Pulmonary artery endothelial cell (primary cell): ENCODE results near the gene YPEL2. TPM values are rescaled to one million over a fixed set of nuclear protein-coding genes. Genes with fewer than 3 reads are reported as not detected.

ENCODE experiments used
- DNase-seq: peaks from one replicate; pipeline ENCODE4 v3.0.0-alpha.2; 2011; ENCODE audit warnings: low read depth, low spot score
- total RNA-seq: library from RNA; depleted of rRNA; stranded (reverse); fragments of >200 nt; gene quantifications from 2 replicates; pipeline ENCODE4 v1.2.3, GENCODE V29; 2014

The YPEL2 gene
- total RNA-seq, 1 donor from 2014 or later = 29.9 TPM

- DNase-seq = no peak
Observed at GRCh38 chr17:59356543-59357218, 25.2 kb downstream of the YPEL2 start.

DNA sequence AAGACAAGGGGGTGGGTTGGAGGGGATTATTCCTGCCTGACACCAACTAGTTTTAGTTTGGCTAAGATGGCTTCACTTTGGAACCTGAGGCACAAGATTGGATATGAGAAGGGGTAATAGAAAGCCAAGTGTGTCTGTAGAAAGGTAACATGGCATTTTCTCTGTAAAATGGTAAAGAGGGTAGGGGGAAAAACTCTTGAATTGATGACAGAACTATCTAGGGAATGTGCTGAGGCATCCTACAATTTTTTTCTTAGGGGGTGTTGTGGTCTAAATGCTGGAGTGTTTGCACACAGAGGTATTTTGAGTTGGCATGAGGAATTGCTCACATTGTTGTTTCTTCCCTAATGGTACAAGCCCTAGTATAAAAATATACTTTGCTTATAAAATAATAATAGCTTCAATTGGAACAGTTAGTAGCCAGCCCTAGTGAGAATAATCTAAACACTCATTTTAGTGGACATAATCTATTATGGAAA is 25.8 kb downstream of the YPEL2 start:
- no peak for DNase-seq

DNA sequence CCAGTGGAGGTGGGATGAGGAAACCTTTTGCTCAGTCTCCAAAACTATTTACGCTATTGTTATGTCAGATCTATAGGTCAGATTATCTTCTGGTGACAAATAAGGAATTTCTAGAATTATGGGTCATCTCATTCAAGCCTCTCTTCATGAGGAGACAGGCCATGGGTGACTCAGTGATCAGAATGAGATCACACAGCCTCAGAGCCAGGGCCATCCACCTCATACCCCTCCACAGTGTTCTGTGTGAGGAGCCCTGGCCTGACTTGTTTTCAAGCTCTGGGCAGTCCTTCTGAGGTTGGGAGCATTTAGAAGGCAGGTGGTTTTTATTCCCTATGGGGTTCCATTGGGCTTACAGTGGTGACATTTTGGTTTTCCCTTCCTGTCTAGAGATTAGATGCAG is 26.5 kb downstream of the YPEL2 start:
- no peak for DNase-seq

DNA sequence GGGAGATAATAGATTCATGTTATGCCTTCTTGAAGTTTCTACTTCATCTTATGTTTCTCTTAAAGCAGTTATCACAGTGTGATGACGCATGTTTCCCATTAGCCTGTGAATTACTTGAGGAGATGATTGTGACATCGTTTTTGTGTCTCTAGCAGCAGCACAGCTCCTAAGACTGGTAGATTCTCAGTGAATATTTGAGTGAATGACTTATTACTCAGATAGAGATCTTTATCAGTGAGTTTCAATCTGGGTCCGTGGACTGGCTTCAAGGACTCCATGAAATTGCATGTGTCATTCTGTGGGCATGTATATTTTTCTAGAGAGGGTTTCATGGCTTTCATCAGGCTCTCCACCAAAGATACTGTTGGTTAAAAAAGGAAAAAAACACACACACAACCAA is 29.9 kb downstream of the YPEL2 start:
- no peak for DNase-seq

DNA sequence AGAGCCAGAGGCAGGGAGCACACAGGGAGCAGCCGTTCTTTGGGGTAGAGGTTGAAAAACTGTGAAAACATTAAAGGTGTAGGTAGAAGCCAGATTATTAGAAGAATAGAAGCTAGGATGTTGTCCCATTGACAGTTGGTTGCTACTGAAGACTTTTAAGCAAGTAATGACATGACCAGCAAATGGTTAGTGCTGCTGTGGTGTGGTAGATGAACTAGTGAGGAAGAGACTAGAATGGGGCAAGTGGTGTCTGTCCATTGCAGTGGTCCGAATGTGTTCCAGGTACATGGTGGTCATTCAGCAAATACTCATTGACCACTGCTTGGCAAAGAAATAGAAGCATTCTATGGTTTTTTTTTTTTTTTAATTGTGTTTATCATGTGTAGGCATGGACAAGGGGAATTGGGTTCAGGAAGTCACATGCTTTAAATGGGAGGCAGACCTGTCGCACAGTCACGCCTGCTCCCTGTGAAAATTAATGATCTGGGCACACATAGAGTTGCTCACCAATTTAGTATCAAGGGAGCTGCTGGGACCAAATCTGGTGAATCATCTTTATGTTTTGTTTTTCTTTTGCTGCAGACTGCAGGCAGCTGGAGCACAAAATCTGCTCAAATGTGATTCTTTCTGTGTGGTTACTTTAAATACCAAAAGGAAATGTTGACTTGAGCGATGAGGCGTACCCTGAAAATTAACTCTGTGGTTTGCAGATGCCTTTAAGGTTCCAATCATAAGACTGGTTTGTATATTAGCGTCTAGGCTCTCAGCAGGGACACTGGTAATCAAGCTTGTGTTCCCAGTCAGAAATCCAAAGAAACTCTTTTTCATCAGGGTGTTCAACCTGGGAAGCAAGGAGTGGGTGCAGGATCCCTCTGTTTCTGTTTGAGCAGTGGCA is 30.7 kb downstream of the YPEL2 start:
- no peak for DNase-seq

DNA sequence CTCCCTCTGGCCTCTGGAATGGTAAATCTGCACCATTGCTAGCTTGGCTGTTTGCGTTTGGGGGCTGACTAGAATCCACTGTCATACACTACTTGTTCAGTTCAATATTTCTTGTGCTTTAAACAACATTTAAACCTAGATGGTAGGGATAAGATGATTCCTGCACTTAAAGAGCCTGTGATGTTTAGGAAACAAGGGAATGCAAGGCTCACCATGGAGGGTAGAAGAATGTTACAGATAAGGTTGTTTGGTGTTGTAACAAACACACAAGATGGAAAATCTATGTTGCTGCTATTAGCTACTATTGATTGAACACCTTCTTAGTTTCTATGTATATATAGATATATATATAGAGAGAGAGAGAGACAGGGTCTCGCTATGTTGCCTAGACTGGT is 31.4 kb downstream of the YPEL2 start:
- no peak for DNase-seq

- DNase-seq = no peak
Observed at GRCh38 chr17:59365383-59365981, 34.0 kb downstream of the YPEL2 start.

DNA sequence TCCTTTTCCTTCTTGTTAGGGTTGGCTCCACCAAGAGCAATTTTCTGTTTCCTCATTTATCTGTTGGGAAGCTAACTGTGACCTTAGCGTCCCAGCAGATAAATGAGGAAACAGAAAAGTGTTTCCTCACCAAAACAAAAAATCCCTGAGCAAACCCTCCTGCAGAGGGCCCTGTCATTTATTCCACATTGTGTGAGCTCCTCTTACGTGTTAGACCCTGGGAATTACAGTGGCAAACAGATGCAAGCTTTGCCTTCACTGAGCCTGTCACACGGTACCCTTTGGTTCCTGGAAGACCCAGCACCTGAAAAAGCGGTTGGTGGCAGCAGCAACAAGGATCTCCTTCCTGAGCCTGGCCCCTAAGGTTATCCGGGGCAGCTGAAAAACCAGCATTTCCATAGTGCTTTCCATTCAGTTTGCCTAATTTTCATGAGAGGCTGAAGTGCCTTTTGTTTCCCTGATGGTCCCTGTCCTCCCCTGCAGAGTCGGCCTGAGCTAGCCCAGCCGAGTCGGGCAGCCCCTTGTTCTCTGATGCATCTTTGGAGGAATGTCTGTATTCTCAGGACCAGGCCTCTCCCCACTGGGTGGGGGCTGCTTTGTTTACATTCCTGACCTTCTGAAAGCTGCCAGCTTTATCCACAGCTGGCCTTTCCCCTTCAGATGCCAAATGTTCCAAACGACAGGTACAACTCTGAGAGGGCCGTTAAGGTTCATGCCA is 34.7 kb downstream of the YPEL2 start:
- DNase-seq = no peak

- no peak for DNase-seq
Observed at GRCh38 chr17:59366773-59367656, 35.6 kb downstream of the YPEL2 start.

- DNase-seq = no peak
Observed at GRCh38 chr17:59367657-59368045, 36.2 kb downstream of the YPEL2 start.

DNA sequence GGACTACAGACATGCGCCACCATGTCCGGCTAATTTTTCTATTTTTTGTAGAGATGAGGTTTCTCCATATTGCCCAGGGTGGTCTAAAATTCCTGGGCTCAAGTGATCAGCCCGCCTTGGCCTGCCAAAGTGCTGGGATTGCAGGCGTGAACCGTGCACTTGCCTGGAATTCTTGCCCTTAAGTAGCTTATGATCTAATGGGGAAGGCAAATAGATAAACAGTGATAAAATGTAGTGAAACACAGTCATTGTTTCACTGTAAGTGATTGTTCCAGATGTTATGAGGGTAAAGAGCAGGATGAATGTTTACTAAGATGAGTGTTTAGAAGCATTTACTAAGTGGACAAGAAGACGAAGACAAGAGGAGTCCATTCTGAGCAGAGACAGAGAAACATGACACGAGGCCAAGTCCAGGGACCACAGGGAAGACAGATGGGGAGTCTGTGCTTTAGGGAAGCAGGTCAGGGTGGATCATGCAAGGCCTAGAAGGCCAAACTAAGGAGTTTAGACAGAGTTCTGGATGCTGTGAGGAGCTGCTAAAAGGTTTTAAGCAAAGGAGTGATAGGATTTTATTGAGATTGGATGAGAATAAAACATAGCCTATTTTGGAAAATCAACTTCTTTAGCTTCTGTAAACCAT is 36.9 kb downstream of the YPEL2 start:
- DNase-seq = no peak

- DNase-seq = no peak
Observed at GRCh38 chr17:59369031-59369975, 37.8 kb downstream of the YPEL2 start.

- DNase-seq = no peak
Observed at GRCh38 chr17:59370593-59371299, 39.3 kb downstream of the YPEL2 start.

GRCh38 chr17:59371416-59372100 is 40.1 kb downstream of the YPEL2 start:
- DNase-seq = no peak

DNA sequence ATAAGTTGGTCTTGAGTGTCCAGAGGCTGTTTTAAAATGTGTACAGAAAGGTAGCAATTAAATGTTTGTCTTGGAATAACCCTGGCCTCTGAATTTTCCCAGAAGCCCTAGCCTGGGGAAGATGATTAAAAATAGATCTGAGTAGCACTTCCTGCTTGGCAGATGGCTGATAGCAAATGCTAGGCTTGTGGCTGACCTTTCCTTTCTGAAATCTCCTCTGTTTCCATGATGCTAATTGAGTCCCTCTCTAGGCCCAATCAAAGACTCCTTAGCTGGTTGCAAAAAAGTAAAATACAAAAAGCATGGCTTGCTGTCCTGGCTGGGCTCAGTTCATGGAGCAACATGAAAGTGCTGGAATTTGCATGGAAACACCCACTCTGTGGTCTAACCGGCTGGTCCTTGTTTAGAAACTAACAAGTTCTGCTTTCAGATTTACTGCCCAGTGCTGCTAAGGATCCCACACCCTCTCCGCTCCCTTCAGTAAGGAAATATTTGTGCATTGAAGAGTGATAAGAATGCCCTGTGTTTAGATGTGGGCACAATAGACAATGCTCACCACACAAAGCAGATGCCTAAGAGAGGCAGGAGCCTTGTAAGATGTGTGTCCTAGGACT is 40.8 kb downstream of the YPEL2 start:
- peak; percentile 81 for DNase-seq

- no peak for DNase-seq
Observed at GRCh38 chr17:59373882-59374495, 42.5 kb downstream of the YPEL2 start.

DNA sequence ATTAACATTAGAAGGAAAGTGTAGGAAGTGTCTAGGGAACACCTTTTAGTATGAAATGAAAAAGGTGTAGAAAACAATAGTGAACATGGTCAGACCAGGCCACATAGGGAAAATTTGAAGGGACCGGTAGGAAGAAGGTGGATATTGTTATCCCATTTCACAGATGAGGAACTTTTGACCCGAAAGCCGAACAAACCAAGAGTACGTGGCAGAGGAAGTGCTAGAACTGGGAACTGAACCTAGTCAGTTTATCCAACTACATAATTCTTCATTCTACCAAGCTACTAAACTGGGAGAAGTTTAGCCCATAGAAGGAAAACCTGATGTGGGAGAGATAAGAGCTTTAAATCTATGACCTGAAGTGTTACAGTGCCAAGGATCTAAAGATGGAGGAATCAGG is 43.2 kb downstream of the YPEL2 start:
- no peak for DNase-seq
